Measurements from ENCODE around the gene GRIK5.
A peak's percentile ranks its signal among the peaks of the same experiment; 100 is the strongest.

Gene GRIK5

GRCh38 chr19:42074513-42075363, 4.7 kb upstream of the GRIK5 start (continued):
- TF ChIP-seq ZNF274 (IDR thresholded peaks at IDR 0.05; ENCODE audit: low read length) = no peak
- TF ChIP-seq ZNF274 (tag by site-specific recombination; IDR thresholded peaks at IDR 0.05; ENCODE audit: borderline replicate concordance) = peak; percentile 51; the same call in 1 of the 2 replicates
- peak; percentile 74 for TF ChIP-seq ZBTB17 (tag by site-specific recombination; IDR thresholded peaks at IDR 0.05)
- no peak for TF ChIP-seq GLI4 (tag by site-specific recombination; IDR thresholded peaks at IDR 0.05)
- no peak for TF ChIP-seq ELK4 (IDR thresholded peaks at IDR 0.05; ENCODE audit: borderline replicate concordance, low read depth, low read length)
- no peak for TF ChIP-seq ZNF239 (tag by site-specific recombination; IDR thresholded peaks at IDR 0.05)

GRCh38 chr19:42071247-42071646, 1.2 kb upstream of the GRIK5 start:
- TF ChIP-seq, protein P1, sequence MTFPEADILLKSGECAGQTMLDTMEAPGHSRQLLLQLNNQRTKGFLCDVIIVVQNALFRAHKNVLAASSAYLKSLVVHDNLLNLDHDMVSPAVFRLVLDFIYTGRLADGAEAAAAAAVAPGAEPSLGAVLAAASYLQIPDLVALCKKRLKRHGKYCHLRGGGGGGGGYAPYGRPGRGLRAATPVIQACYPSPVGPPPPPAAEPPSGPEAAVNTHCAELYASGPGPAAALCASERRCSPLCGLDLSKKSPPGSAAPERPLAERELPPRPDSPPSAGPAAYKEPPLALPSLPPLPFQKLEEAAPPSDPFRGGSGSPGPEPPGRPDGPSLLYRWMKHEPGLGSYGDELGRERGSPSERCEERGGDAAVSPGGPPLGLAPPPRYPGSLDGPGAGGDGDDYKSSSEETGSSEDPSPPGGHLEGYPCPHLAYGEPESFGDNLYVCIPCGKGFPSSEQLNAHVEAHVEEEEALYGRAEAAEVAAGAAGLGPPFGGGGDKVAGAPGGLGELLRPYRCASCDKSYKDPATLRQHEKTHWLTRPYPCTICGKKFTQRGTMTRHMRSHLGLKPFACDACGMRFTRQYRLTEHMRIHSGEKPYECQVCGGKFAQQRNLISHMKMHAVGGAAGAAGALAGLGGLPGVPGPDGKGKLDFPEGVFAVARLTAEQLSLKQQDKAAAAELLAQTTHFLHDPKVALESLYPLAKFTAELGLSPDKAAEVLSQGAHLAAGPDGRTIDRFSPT (tag by site-specific recombination; IDR thresholded peaks at IDR 0.05) = 0 out of 2 replicates have a peak, but pooled peaks have one; percentile 29
- no peak for TF ChIP-seq SCRT1 (tag by site-specific recombination; IDR thresholded peaks at IDR 0.05; ENCODE audit: borderline replicate concordance)
- TF ChIP-seq, protein P2, sequence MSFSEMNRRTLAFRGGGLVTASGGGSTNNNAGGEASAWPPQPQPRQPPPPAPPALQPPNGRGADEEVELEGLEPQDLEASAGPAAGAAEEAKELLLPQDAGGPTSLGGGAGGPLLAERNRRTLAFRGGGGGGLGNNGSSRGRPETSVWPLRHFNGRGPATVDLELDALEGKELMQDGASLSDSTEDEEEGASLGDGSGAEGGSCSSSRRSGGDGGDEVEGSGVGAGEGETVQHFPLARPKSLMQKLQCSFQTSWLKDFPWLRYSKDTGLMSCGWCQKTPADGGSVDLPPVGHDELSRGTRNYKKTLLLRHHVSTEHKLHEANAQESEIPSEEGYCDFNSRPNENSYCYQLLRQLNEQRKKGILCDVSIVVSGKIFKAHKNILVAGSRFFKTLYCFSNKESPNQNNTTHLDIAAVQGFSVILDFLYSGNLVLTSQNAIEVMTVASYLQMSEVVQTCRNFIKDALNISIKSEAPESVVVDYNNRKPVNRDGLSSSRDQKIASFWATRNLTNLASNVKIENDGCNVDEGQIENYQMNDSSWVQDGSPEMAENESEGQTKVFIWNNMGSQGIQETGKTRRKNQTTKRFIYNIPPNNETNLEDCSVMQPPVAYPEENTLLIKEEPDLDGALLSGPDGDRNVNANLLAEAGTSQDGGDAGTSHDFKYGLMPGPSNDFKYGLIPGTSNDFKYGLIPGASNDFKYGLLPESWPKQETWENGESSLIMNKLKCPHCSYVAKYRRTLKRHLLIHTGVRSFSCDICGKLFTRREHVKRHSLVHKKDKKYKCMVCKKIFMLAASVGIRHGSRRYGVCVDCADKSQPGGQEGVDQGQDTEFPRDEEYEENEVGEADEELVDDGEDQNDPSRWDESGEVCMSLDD (tag by site-specific recombination; IDR thresholded peaks at IDR 0.05) = 0 out of 2 replicates have a peak, but pooled peaks have one; percentile 7
- TF ChIP-seq EGR2 (tag by site-specific recombination; IDR thresholded peaks at IDR 0.05; ENCODE audit: low read depth) = peak; percentile 51
- ChIA-PET CTCF (interaction anchor here (0.6 to 1.5 kb wide), 2 partner anchors 16 to 70 kb away, joined by 3 to 8 read pairs; no protein-coding TSS in a partner anchor), POLR2A (interaction anchor here (0.5 to 1.0 kb wide), 6 partner anchors 31 to 421 kb away, joined by 3 to 5 read pairs (median 4); no protein-coding TSS in a partner anchor)
- no peak overlapping the region for H3K4me3 ChIP-seq (ENCODE audit: low read depth, low read length)
- H3K9me3 ChIP-seq (ENCODE audit: control insufficient read depth, insufficient read depth, low read depth, low read length) = no peaks in the 10 kb centered on the region
- H3K36me3 ChIP-seq (ENCODE audit: control insufficient read depth in 2 of 2, insufficient read depth in 1 of 2, low read length in 2 of 2) = no peaks in the 10 kb centered on the region; a peak in 1 of 3 replicates
- no peak overlapping the region for H3K27ac ChIP-seq (ENCODE audit: extremely low read depth, low read depth, low read length)
- no peaks in the 10 kb centered on the region for H3K4me1 ChIP-seq (ENCODE audit: control insufficient read depth, insufficient read depth, low read length)

GRCh38 chr19:42068756-42069571, 1.0 kb downstream of the GRIK5 start:
- POLR2A ChIA-PET = no interaction called here
- Histone ChIP-seq H3K4me1 (ENCODE audit: control insufficient read depth, insufficient read depth, low read length) (no peaks in the 10 kb centered on the region), H3K4me3 (ENCODE audit: low read depth, low read length) (no peak overlapping the region), H3K27ac (ENCODE audit: extremely low read depth, low read depth, low read length) (no peak overlapping the region), H3K9me3 (ENCODE audit: control insufficient read depth, insufficient read depth, low read depth, low read length) (no peaks in the 10 kb centered on the region), H3K36me3 (ENCODE audit: control insufficient read depth in 2 of 2, insufficient read depth in 1 of 2, low read length in 2 of 2) (no peaks in the 10 kb centered on the region; a peak in 1 of 3 replicates)
- CTCF ChIA-PET = no interaction called here
- TF ChIP-seq ZNF830 (tag by site-specific recombination; IDR thresholded peaks at IDR 0.05; ENCODE audit: low read depth) (no peak), ZNF366 (tag by site-specific recombination; conservative IDR thresholded peaks at IDR 0.05) (peak; percentile 50; the same call in 1 of the 2 replicates)
